GM04504 (cell line): ENCODE data around the gene CDC42BPA.
"Not testable (repeated sequence)": the region's sequence is repeated elsewhere in the genome, so short reads cannot be mapped to it uniquely, and the experiment has no call there.

ENCODE experiments used
- DNase-seq: peaks from one replicate; pipeline ENCODE4 v3.0.0-alpha.2; 2012; ENCODE audit warnings: low read depth

Gene CDC42BPA

DNA sequence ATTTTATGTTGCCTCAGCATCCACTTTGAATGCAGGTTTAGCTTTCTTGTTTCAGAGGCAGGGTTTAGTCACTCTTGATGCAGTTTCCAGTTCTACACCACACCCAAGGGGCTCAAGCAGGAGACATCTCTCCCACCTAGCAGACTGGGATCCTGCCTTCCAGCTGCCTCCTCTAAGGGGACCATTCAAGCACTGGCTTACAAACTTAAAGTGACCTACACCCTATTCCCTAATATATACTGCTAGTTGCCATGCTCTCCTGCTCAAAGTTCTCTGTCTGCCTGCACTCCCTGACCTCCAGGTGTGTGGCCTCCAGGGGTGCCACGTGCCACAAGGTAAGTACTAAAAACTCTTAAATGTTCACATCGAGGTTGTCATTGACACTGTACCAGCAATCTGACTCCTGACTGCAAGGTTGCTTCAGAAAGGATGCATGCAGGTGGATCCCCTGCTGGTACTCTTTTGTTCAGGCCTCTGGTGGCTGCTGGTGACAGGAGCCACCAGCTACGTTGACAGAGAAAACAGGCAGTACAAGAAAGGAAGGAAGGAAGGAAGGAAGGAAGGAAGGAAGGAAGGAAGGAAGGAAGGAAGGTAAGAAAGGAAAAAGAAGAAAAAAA, 192.3 kb downstream of the CDC42BPA start:
- no peak for DNase-seq

DNA sequence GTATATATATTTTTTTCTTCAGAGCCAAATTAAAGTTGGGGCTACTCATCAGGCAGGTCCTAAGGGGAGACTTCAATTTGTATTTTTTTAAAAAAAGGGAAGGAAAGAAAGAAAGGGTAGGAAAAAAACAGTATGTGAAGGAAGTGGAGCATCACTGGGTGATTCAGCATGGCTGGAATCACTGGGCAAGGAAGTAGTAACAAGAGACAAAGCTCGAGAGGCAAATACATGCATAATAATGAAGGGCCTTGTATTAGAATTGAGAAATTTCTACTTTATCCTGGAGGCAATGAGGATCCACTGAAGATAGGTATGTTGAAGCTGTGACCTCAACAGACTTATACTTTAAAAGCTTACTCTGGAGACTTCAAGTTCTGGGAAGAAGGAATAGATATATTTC, 193.8 kb downstream of the CDC42BPA start:
- DNase-seq: no peak

DNA sequence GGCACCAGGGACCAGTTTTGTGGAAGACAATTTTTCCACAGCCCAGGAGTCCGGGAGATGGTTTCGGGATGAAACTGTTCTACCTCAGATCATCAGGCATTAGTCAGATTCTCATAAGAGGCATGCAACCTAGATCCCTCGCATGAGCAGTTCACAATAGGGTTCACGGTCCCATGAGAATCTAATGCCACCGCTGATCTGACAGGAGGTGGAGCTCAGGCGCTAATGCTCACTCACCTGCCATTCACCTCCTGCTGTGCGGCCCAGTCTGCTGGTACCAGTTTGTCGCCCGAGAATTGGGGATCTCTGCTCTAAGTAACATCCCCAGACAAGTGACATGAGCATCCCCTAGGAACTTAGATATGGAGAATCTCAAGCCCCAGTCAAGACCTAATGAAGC, 197.5 kb downstream of the CDC42BPA start:
- no peak for DNase-seq

DNA sequence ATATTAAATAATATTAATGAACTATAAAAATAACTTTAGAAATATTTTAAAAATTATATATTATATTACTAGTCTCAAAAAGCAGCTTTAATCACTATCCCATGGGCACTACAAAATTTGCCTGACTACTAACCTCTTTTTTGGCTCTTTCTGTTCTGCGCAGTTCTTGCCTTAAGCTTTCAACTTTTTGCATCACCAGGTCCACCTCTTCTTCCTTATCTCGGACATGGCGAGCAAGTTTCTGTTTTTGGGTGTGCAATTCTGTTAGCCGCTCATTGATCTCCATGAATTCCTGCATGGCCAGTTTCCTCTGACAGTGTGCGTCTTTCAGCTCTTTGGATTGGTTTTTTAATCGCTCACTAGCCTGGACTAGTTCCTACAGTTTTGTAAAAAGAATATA, 205.8 kb downstream of the CDC42BPA start:
- DNase-seq: no peak

DNA sequence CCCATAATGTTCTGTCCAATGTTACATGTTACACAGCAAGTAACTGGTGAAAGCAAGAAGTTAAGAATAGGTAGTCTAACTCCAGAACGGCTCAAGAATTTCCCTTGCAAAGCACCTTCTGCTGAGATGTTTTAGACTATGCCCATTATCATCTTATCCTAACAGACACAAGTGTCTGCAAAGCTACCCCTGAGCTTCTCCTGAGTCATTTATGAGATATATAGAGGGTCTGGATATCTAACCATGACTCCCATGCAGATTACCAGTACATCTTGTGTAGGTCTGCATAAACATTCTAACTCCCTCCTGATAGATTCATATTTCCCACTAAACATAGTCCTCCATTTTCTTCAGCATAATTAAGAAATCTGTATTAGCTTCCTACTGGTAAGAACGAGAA, 206.5 kb downstream of the CDC42BPA start:
- DNase-seq: no peak

DNA sequence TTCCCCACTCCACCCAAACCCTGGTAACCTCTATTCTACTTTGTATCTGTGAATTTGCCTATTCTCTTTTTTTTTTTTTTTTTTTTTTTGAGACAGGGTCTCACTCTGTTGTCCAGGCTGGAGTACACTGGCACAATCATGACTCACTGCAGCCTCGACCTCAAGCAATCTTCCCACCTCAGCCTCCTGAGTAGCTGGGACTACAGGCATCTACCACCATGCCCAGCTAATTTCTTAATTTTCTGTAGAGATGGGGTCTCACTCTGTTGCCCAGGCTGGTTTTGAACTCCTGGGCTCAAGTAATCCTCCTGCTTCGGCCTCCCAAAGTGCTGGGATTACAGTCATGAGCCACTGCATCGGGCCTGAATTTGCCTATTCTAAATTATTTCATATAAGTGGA, 213.0 kb downstream of the CDC42BPA start:
- not testable (repeated sequence) for DNase-seq

DNA sequence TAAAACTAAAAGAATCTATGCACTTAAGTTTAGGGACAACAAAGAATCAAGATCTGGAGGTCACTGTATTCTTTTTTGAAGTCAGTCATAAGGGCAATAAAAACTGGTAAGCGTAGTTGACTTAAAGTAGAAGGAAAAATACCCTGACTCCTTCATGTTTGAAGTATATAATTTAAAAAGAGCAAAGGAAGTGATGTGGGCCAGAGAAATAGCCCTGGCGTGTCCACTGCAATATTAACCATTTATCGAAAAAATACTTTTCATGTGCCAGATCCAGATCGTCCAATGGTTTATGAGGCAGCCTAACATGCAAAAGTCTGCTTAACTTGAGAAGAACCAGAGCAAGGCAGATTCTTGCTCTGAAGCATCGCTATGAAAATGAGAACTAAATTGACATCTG, 216.2 kb downstream of the CDC42BPA start:
- DNase-seq: no peak

DNA sequence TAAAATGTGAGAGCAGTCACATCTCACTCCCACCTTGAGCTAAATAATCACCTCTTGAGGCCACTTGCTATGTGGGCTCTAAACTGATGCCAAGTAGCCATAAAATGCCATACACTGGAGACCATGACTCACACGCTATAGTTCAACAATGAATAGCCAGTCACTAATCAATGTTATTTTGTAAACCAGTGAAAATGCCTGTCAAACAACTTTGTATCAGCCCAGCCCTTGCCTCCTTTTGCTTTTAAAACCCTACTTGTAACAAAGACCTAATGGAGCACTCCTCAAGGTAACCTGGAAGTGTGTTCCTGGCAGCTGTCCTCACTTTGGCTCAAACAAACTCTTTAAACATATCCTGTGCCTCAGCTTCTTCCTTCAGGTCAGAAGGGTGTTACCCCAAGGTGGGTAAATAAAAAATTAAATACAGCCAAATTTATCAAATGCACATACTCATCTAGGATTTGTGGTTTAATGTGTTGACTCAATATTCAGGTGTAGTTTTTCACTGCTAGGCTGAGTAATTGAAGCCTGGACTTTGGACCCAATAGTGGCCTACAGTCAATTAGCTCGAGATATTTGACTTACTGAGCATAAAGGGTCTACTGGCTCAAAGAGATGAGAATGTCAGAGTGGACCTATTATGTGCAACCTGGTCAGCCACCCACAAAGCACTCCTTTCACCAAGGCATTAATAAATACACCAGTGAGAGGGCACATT, 223.9 kb downstream of the CDC42BPA start:
- DNase-seq: no peak

DNA sequence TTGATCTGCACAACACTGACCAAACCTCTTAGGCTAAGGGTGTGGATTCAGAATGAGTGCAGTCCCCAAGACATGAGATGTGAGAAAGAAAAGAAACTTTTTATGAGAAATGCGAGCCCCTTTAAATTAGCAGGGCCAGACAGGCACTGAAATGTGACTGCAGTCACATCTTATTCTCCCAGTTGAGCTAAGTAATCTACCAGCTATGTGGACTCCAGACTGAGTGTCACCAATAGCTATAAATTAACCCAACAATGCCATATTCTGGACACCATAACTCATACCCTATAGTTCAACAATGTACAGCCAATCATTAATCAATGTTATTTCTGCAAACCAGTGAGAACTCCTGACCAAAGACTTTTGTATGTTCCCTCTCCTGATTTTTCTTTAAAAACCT, 225.0 kb downstream of the CDC42BPA start:
- no peak for DNase-seq

DNA sequence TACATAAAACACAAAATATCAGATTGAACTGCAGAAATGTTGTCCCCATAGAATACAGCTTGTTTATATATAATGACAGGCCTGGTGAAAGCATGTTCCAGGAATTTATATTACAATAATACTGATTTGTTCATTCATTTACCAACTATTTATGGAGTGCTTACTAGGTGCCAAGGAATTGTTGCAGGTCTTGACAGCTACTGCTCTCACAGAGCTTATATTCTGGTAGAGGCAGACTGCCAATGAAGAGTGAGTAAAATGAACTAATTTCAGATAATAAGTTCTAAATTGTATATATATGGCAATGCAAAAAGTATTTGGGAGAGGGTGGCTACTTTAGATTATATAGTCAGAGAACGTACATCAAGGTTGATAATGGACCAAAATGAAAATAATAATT, 226.2 kb downstream of the CDC42BPA start:
- no peak for DNase-seq

DNA sequence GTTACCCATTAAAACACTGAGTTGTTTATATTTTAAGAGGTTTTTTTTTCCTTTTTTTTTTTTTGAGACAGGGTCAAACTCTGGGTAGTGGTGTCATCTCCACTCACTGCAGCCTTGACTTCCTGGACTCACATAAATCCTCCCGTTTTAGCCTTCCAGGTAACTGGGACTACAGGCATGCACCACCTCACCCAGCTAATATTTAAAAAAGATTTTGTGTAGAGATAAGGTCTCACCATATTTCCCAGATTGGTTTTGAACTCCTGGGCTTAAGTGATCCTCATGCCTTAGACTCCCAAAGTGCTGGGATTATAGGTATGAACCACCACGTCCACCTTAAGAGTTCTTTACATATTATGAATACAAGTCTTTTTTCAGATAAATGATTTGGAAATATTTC, 231.7 kb downstream of the CDC42BPA start:
- DNase-seq: no peak

DNA sequence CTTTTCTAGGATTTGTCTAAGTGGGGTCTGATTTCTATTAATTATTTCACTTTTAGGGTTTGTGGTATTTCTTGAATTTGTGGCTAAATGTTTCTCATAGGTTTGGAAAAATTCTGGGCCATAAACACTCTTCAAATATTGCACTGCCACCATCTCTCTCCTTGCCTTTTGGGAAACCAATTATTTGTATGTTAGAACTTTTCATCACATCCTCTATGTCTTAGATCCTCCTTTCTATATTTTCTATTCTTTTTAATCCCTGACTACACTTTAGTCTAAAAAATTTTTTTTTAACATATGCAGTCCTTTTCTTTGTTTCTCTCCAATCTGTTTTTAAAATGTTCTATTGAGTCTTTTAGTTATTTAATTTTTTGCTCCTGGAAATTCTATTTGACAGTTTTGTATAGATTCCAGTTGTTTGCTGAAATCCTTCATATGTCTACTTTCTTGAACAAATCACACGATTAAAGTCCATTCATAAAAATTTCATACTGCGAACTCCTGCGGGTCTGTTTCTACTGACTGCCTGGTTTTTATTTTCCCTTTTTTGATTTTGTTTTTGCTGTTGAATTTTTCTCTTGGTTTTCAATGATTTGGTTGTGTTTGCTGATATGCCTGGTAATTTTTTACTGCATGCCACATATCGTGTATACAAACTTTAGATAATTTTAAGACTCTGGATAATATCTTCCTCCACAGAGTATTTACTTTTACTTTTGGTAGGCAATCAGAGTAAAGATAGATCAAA, 235.1 kb downstream of the CDC42BPA start:
- no peak for DNase-seq

DNA sequence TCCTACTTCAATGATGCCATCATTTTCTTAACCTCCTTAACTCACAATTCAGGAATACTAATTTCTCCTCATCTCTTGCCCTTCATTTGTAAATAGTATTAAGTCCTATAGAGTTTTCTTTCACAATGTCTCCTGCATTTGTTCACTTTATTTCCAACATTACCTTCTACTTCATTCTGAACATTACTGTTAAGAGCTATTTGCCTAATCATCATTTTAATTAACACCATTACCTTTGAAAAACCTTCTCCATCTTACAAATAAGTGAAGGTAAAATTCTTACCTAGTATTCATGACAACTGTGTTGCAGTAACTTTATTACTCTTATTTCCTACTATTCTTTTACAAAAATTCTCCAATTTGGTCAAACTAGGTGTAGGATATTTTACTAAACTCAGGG, 240.5 kb downstream of the CDC42BPA start:
- DNase-seq: no peak

DNA sequence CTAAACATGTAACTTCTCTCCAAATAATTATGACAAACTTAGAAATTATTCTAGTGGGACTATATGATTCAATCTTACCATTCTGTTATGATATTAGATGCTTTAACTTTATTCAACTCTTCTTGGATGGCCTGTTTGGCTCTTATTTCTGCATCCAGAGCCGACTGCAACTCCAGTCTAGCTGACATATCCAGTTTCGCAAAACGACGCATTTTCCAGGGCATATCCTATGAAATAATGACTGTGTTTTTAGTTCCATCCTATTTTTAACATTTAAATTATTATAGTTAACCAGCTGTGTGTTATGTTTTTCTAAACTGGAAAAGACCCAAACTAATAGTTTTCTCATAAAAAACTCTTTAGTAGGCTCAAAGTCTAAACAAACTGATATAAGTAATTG, 244.5 kb downstream of the CDC42BPA start:
- DNase-seq: no peak

DNA sequence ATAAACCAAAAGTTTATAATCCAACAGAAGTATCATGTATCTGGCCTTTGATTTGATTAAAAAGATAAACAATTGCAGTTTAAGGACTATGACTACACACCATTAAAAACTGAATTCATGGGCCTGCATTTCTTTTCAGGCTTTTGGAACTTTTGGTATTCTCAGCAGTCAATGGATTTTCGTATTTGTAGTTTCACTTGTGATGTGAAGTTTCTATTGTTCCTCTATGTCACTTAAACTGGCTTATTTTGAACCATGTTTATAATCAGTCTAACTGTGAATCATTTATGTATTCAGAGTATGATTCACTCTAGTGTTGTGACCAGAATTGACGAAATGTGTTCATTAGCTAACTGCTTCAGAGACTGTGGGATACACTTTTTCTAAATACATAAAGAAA, 245.3 kb downstream of the CDC42BPA start:
- no peak for DNase-seq

DNA sequence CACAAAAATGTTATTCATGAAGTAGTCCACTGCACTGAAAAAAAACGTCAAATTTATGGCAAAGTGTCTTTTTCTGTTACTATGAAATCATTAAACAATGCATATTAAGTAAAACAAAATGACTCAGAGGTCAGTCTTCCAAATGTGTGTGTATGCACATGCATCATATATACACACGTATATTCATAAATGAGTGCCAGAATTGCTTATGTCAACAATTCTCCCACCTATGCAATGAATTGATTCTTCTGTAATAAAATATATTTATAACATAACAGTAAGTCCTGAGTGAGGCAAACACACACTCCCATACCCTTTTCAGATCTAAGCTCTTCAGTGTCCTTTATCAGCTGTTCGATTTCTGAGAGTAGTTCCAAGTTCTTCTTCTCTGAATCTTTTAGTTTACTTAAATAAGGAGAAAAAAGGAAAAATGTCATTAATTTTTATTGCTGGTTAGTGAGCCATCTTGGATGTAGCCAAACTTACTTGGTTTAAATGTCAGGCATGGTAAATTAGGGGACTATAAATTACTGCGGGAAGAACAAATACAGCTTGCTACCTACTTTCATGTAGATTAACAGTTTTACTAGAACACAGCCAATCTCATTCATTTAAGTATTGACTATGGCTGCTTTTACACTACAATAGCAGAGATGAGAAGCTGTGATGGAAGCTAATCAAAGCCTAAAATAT, 246.3 kb downstream of the CDC42BPA start:
- DNase-seq: no peak

DNA sequence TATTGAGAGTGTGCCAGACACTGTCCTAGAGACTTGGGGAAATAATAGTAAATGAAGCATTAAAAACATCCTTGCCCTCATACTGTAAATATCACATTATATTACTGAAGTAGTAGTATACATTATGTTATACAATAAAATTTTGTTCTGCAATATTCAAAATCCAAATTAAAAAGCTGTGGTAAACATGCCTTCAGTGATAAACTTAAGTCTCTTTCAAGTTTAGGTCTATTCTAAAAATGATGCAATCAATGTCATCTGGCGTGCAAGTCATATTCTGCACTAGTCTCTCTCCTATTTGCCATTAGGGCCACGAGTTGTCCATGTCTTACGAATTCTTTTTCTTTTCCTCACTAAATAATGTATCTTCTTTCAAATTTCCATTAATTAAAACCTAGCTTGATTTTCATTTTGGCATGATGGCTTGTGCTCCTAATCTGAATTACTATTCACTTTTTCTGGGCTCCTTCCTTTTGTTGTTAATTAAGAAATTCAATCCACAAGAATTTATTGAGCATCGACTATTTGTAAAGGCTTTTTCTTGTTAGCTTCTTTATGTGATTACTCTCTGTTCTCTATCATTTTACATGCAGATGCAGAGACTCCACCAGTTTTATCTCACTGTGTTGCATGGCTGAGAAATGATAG, 247.5 kb downstream of the CDC42BPA start:
- no peak for DNase-seq

DNA sequence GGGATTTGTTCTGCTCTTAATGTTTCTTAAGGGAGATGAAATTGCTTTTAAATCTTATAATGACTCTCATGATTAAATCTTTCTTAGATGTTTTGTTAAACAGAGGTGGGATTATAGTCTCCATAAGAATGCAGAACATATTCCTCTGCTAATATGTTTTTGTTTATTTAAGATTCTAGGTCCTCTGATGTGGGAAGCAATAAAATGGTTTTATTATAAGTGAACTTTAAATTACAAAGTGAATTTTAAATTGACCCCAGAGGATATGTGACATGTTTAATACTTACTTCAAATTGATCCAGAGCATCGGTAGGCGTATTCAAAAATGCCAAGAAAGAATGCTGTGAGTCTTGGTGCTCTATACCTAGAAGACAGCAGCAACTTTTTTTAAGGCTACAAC, 248.8 kb downstream of the CDC42BPA start:
- no peak for DNase-seq

DNA sequence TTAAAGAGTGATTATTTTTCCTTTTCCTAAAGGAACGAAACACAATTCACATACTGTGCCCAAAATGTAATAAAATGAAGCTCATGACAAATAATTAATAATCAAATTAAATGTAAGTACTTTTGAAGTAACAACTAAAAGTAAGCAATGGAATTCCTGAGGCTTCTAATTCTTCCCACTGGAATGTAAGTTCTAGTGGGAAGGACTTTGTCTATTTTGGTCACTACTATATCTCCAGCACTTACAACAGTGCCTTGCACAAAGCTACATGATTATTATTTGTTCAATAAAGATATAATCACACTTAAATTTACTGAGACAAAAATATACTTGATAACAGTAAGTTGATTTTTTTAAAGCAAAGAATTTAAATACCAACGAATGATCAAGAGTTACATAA, 249.4 kb downstream of the CDC42BPA start:
- no peak for DNase-seq

DNA sequence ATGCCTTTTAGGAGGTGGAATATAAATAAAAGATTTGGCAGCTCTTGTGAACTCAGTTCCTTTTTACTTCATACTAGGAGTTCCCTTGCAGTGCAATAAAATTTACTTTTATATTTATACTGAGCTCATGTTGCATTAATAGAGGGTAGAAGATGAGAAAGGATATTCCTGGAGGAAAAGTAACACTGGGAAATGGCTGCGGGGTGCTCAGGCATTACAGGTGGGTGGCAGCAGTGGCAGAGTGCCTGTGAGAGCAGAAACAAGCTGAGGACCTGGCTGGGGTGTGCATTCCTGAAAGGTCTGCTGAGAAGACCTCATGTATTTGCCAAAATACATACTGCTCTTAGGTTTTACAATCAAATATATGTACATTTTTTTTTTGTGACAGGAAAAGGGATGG, 251.3 kb downstream of the CDC42BPA start:
- DNase-seq: no peak

DNA sequence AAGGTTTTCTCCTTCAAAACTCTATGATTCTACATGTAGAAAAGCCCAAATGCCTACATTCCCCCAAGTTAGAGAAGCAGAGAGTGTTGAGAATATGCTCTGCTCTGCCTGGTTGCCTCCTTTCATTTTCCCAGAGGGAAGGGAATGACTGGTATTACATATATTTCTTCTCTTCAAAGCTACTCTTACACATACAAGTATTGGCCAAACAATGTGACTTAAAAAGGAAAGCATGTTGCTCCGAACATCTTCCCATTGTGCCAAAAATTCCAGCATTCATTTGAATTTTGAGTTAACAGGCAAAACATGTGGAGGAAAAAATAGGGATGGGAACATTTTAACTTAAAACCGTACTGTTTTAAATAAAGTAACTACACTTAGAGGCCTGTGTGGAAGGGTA, 253.0 kb downstream of the CDC42BPA start:
- DNase-seq: no peak

DNA sequence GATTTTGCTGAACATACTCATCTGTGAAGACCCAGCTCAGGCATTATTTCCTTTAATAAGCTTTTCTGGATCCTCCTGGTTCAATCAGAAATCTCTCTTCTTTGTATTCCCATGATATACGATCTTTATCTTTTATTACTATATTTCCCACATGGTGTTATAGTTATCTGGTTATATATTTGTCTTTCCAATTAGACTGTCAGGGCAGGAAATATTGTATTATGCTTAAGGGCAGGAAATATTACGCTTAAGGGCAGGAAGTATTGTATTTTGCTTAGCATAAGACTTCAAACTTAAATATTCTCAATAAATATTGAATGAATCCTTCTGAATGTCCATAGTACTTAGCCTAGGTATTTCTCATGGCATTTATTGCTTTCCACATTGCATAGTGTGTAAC, 256.0 kb downstream of the CDC42BPA start:
- DNase-seq: no peak
